Activated CD8-positive, alpha-beta memory T cell treated with anti-CD3 and anti-CD28 coated beads, Interleukin-2, amount 10 ng/mL, durations not matched to agents 7 days and 5 days (primary cell): ENCODE data around the gene S100A3. TPM values are rescaled to one million over a fixed set of nuclear protein-coding genes. Genes with fewer than 3 reads are reported as not detected.

Experiments
- ATAC-seq: fragments of 150-1000 bp; cut with Tn5 transposase; one replicate; pipeline ENCODE4 v1.10.0; 2021; ENCODE audit warnings: moderate library complexity
- CTCF ChIA-PET: fragments of 350-600 bp; sonication (Branson Sonifier 250); formaldehyde crosslinking; loops from one replicate; lab custom pipeline; 2021; ENCODE audit warnings: antibody characterized with exemption; lab: Charles Lee
- DNase-seq: peaks from one replicate; pipeline ENCODE4 v3.0.0-alpha.2; 2020
- H3K27ac Mint-ChIP-seq: one replicate; pipeline ENCODE4 v1.8.0; 2021; ENCODE audit warnings: mild to moderate bottlenecking, mixed read lengths
- H3K27me3 Mint-ChIP-seq: one replicate; pipeline ENCODE4 v1.8.0; 2021; ENCODE audit warnings: mixed read lengths
- H3K36me3 Mint-ChIP-seq: one replicate; pipeline ENCODE4 v1.8.0; 2021; ENCODE audit warnings: mild to moderate bottlenecking, mixed read lengths
- H3K4me1 Mint-ChIP-seq: one replicate; pipeline ENCODE4 v1.8.0; 2021; ENCODE audit warnings: mixed read lengths
- H3K4me3 Mint-ChIP-seq: one replicate; pipeline ENCODE4 v1.8.0; 2021; ENCODE audit warnings: mild to moderate bottlenecking, moderate library complexity, mixed read lengths
- H3K9me3 Mint-ChIP-seq: one replicate; pipeline ENCODE4 v1.8.0; 2022; ENCODE audit warnings: low read depth, mixed read lengths
- total RNA-seq, 2 experiments: library from RNA; stranded (reverse); gene quantifications; one replicate each; pipeline ENCODE4 v1.2.3, GENCODE V29; 2021

S100A3 gene
- total RNA-seq, 2 experiments from 2014 or later: not detected

DNA sequence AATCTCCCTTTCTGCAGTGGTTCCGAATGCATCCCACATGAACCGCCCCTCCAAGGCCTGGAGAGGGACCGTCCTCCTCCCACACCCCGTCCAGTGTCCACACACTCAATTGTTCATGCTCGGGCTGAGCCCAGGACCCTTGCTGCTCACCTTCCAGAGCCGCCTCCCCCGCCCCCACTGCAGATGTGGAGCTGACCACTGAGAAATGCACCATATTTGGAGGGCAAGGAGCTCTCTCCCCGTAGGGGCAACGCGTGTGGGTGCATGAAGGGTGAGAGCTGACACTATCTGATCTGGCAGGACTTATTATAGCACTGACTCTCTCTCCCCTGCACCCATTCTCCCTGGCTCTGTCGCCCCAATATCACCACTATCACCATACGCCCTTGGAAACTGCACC, 4.0 kb upstream of the S100A3 start:
- Mint-ChIP-seq H3K27ac (no peak overlapping the region), H3K4me1 (peaks cover 18% of the 10 kb centered on the region), H3K27me3 (peaks cover 3% of the 10 kb centered on the region), H3K4me3 (no peak overlapping the region), H3K9me3 (no peaks in the 10 kb centered on the region), H3K36me3 (no peaks in the 10 kb centered on the region)
- ATAC-seq (no peak), DNase-seq (no peak)
- CTCF ChIA-PET: interaction anchor here (1.3 to 6.1 kb wide), 6 partner anchors 8 to 42 kb away, joined by 6 to 37 read pairs (median 8); partner anchors contain the start of genes S100A4, S100A5 and S100A6

DNA sequence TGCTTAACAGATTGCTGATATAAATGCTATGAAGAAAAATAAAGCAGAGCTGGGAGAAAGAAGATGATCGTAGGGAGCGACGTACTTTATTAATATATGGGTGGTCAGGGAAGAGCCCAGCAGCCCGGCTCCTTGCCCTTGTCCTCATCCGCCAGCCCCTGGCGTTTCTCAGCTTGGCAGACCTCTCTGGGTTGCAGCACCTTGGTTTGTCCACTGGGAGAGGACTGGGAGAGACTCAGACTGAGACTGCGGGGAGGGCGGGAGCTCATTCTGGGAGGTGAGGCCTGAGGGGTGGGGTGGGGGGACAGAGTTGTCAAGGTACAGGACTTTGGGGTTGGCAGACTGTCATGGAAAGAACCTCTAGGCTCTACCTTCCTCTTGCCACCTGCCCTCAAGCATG, 3.3 kb upstream of the S100A3 start:
- DNase-seq: no peak
- H3K9me3 Mint-ChIP-seq: no peaks in the 10 kb centered on the region
- H3K4me3 Mint-ChIP-seq: no peak overlapping the region
- no peaks in the 10 kb centered on the region for H3K36me3 Mint-ChIP-seq
- peaks cover 3% of the 10 kb centered on the region for H3K27me3 Mint-ChIP-seq
- H3K4me1 Mint-ChIP-seq: peaks cover 24% of the 10 kb centered on the region
- no peak for ATAC-seq
- CTCF ChIA-PET: interaction anchor here (0.8 to 3.4 kb wide), 7 partner anchors 11 to 41 kb away, joined by 3 to 18 read pairs (median 7); partner anchors contain the start of genes S100A5 and S100A6
- H3K27ac Mint-ChIP-seq: no peak overlapping the region

DNA sequence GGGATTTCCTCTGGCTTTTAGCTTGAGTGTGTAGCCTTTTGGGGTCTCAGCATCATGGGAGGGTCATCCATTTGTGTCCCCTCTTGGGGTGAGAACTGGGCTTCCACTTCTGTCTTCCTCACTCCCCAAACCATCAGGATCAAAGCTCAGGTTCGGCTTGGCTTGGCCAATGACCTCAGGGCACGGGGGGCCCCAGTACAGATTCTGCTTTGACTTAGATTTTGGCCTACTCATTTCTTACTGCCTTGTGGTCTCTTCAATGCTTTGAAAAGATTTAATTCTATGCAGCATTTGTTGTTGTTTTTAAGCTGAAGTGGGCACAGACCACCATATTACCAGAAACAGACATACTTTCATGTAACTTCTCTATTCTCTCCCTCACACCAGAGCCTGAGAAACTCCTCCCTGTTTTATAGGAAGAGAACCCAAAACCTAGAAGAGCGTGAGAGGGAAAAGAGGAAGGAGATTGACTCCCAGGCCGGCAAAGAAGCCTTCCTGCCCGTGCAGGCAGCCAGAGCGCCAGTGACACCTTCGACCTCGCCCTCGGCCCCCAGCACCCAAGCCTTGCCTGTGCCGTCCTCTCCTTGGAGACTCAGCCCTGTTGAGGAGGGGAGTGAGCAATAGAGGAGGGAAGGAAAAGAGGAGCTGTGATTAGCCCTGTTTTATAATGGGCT, 1.9 kb upstream of the S100A3 start:
- no peak for ATAC-seq
- no peaks in the 10 kb centered on the region for H3K9me3 Mint-ChIP-seq
- H3K4me1 Mint-ChIP-seq: peaks cover 30% of the 10 kb centered on the region
- CTCF ChIA-PET: interaction anchor here (0.8 to 3.4 kb wide), 7 partner anchors 16 to 40 kb away, joined by 4 to 18 read pairs (median 4); partner anchors contain the start of gene S100A6
- H3K27ac Mint-ChIP-seq: no peak overlapping the region
- H3K36me3 Mint-ChIP-seq: no peaks in the 10 kb centered on the region
- H3K27me3 Mint-ChIP-seq: peaks cover 3% of the 10 kb centered on the region
- DNase-seq: no peak
- H3K4me3 Mint-ChIP-seq: no peak overlapping the region

DNA sequence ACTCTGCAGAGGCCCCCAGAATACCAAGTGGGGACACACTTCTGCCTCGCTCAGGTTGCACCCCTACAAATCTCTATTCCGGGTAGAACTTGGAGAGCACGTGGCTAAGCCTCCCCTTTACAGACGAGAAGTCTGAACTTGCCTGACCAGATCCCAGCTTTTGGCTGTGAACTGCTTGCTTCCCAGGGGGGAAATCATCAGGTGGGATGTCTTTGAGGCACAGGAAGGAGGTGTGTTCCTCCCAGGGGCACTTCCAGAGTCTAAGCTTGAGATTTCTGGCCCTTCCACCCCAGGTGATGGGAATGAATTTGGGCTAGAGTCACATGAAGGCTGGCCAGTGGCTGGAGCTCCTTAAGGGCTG, 1.3 kb upstream of the S100A3 start:
- Mint-ChIP-seq H3K9me3 (no peaks in the 10 kb centered on the region), H3K27ac (no peak overlapping the region), H3K27me3 (peaks cover 3% of the 10 kb centered on the region), H3K4me3 (no peak overlapping the region), H3K36me3 (peaks cover 2% of the 10 kb centered on the region), H3K4me1 (peaks cover 36% of the 10 kb centered on the region)
- DNase-seq (no peak), ATAC-seq (no peak)
- CTCF ChIA-PET: interaction anchor here (0.8 to 3.4 kb wide), 6 partner anchors 16 to 39 kb away, joined by 4 to 18 read pairs (median 4); no protein-coding TSS in a partner anchor

DNA sequence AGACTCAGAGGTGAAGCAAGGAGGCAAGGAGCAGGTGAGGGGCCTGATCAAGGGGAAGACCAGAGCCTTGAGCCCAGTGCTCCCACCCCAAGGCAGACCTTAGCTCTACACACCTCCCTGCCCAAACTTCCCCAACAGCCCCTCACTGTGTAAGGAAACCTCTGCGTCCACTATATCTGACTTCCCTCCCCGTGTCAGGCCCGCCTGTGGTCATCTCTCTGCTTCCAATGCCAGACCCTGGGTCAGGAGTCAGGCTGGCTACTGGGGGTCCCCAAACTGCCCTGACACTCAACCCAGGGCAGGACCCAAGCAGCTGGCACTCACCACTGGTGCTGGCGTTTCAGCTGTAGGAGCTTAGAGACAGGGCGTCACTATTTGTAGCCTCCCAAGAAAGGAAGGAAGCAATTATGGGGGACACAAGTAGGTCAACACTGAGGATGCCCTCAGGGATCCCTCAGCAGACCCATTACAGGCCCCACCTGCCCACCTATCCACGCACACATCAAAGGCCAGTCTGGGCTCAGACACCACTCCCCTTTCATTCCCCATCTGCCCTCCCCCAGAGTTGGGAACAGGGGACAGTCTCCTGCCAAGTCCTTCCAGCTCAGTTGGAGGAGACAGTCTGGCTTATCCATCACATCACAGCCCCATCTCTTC, 811 bp upstream of the S100A3 start:
- CTCF ChIA-PET: interaction anchor here (0.8 to 3.4 kb wide), 6 partner anchors 15 to 39 kb away, joined by 4 to 18 read pairs (median 4); no protein-coding TSS in a partner anchor
- DNase-seq: no peak
- Mint-ChIP-seq H3K27ac (no peak overlapping the region), H3K4me3 (no peak overlapping the region), H3K4me1 (peaks cover 40% of the 10 kb centered on the region), H3K27me3 (peaks cover 3% of the 10 kb centered on the region), H3K9me3 (no peaks in the 10 kb centered on the region), H3K36me3 (peaks cover 7% of the 10 kb centered on the region)
- ATAC-seq: no peak

DNA sequence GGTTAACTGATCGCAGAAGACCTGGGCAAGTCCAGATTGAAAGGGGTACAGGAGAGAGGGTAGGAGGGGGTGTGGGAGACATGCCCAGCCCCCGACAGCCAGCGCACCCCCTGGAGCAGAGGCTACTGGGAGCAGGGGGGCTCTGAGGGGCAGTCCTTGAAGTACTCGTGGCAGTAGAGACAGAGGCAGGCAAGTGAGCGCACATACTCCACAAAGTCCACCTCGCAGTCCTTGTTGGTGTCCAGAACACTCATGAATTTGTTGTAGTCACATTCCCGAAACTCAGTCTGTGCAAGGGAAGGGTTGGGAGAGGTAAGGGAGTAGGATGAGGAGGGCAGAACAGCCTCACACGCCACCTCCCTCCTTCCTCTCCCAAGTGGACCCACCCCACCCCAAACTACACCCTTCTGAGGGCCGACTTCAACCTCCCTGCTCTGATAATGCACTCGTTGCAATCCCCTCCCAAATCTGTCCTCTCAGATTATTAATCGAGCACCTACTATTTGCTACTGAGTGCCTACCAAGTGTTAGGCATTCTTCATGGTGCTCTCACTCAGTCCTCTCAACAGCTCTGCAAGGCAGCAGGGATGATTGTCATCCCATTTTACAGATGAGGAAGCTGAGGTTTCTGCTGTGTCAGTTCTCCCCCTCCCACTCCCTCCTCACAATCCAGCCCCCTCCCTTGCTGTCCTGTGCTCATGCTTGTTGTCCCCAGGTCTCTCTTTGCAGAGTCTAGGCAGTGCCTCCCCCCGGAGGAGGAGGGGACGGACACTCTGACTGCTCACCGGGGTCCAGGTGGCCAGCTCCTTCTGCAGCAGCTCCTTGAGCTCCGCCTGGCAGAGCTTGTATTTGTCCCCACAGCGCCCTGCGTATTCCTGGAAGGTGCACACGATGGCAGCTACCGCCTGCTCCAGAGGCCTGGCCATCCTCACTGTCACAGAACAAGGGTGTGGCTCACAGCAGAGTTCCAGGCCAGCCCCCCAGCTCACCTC, 1.2 kb downstream of the S100A3 start:
- Mint-ChIP-seq H3K27me3 (peaks cover 3% of the 10 kb centered on the region), H3K27ac (no peak overlapping the region), H3K4me3 (no peak overlapping the region), H3K9me3 (no peaks in the 10 kb centered on the region), H3K4me1 (peaks cover 58% of the 10 kb centered on the region), H3K36me3 (peaks cover 27% of the 10 kb centered on the region)
- no peak for ATAC-seq
- DNase-seq: no peak
- CTCF ChIA-PET: interaction anchor here (1.5 to 8.9 kb wide), 5 partner anchors 12 to 37 kb away, joined by 4 to 124 read pairs (median 7); partner anchors contain the start of gene S100A6

DNA sequence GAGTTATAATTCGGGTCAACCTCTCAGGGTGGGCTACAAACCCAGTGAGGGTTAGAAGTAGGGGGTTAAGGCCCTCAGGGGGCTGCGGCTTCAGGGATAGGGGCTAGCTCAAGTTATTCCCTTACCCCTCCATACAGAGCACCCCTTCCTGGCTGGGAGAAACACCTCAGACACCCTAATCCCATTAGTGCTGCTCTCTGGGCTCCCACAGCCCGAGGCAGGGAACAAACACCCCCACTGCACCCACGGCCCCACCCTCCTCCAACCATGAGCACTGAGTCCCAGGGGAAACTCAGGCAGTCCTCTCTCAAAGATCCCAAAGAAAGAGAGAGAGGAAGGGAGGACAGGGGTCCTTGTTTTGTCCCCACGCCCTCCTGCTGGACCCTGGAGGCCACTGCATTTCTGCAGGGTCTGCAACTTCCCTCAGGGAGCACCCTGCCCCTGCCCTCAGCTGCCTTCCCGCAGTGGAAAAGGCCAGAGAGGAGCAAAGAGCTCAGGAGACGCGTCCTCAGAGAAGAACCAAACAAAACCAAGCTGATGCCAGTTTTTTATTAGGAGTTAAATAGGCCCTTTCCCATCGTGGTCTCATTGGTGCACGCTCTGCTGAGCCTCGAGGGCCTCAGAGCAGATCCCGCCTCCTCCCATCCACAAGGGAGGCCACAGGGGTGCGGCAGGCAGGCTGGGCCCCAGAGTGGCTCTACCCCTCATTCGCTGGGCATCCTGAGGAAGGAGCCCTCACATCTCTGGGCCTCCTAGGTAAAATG, 2.1 kb downstream of the S100A3 start:
- no peak for DNase-seq
- Mint-ChIP-seq H3K9me3 (no peaks in the 10 kb centered on the region), H3K4me3 (no peak overlapping the region), H3K36me3 (peaks cover 32% of the 10 kb centered on the region), H3K27me3 (peaks cover 3% of the 10 kb centered on the region), H3K27ac (peak overlapping the region; percentile 97), H3K4me1 (peaks cover 66% of the 10 kb centered on the region)
- no peak for ATAC-seq
- CTCF ChIA-PET: interaction anchor here (0.6 to 8.9 kb wide), 7 partner anchors 10 to 36 kb away, joined by 3 to 124 read pairs (median 7); partner anchors contain the start of gene S100A6

DNA sequence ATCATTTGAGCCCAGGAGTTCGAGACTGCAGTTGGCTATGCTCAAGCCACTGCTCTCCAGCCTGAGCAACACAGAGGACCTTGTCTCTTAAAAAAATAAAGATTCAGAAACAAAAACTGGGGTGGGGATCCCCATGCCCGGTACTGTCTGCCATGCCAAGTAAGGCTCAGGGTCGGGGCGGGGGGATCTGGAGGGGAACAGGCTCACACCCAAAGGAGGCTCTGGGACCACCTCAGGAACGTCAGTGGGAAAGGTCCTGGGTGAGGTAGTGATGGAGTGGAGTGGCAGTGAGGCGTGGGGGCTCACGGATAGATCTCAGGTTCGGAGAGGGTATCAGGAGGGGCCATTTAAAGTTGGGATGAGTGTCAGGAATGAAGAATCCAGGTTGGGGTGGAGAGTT, 2.7 kb downstream of the S100A3 start:
- DNase-seq (no peak), ATAC-seq (no peak)
- Mint-ChIP-seq H3K27me3 (peaks cover 3% of the 10 kb centered on the region), H3K36me3 (peaks cover 35% of the 10 kb centered on the region), H3K9me3 (no peaks in the 10 kb centered on the region), H3K4me1 (peaks cover 73% of the 10 kb centered on the region), H3K27ac (peak overlapping the region; percentile 97), H3K4me3 (no peak overlapping the region)
- CTCF ChIA-PET: interaction anchor here (1.0 to 8.9 kb wide), 9 partner anchors 7 to 35 kb away, joined by 3 to 124 read pairs (median 7); partner anchors contain the start of gene S100A6

DNA sequence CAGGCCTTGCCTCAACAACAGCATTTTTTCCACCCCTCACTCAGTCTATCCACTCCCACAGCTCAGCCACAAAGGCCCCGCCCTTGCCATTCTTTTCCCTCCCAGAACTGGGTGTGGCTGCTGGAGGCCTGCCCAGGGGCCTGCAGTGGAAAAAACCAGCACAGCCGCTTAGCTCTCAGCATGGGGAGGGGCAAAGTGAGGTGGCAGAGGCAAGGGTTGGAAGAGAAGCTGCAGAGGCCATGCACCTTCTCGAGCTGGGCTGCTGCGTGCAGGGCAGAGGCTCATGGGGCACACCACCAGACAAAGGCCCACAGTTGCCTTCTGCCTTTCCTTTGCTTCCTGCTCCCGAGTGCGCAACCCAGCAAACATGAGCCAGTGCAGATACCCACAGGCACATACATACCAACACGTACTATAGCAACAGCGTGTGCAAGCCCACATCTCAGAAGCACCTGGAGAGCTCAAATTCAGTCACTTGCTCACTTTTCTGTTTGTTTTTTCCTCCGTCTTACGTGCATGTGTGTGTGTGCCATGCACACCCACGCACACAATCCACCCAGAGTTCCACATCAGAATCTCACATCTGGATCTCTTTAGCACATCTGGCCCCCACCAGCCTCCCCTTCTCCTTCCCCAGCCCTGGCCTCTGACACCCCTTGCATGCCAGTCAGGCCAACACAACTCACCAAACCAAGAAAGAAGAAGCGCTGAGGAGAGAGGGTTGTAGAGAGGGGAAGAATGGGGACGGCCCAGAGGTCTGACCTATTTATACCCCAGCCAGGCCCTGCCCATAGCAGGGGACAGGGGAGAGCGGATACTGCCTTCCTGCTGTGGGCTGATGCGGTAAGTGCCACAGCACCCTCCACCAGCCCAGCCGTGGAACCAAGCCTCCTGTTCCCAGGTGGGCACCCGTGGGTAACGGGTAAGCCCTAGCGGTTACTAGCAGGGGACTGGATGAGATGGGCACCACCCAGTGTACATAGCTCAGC, 3.7 kb downstream of the S100A3 start, which contains the start of gene S100A4:
Gene S100A4, minus strand, starts transcription at position 740 of the 989 bp plus-strand sequence. CDS start 1,012 bp downstream, outside the sequence.
- Mint-ChIP-seq H3K36me3 (peaks cover 35% of the 10 kb centered on the region), H3K27ac (peak within 1 kb of the TSS; percentile 97), H3K27me3 (peaks cover 3% of the 10 kb centered on the region), H3K9me3 (no peaks in the 10 kb centered on the region), H3K4me1 (peaks cover 78% of the 10 kb centered on the region), H3K4me3 (peak within 1 kb of the TSS; percentile 96)
- DNase-seq (peak; percentile 97), ATAC-seq (peak; percentile 85)
- CTCF ChIA-PET: interaction anchor here (0.7 to 8.9 kb wide), 14 partner anchors 8 to 401 kb away, joined by 3 to 124 read pairs (median 6); partner anchors contain the start of genes CHTOP, DENND4B, NPR1 and S100A6

DNA sequence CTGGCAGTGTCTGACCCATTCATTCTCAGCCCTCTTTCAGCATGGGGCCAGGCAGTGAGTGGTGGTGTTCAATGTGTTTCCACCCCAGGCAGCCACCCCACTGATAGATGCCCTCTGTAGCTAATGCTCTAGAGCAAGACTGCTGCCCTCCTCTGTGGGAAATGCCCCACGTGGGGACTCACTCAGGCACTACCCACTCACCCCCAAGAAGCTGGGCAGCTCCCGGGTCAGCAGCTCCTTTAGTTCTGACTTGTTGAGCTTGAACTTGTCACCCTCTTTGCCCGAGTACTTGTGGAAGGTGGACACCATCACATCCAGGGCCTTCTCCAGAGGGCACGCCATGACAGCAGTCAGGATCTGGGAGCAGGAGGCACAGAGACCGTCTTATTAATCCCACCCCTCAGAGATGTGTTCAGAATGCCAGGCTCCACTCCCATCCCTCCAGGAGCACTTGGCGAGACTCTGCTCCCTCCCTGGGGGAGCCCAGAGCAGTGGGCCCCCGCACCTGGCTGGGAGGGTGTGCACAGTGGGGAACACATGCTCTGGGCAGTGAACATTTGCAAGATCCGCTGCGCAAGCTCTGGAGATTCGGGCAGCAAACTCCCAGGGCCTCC, 4.5 kb downstream of the S100A3 start:
- Mint-ChIP-seq H3K4me3 (peak overlapping the region; percentile 96), H3K27me3 (no peaks in the 10 kb centered on the region), H3K36me3 (peaks cover 35% of the 10 kb centered on the region), H3K9me3 (no peaks in the 10 kb centered on the region), H3K27ac (peak overlapping the region; percentile 97), H3K4me1 (peaks cover 84% of the 10 kb centered on the region)
- DNase-seq (no peak), ATAC-seq (no peak)
- CTCF ChIA-PET: interaction anchor here (0.7 to 8.9 kb wide), 12 partner anchors 9 to 402 kb away, joined by 3 to 124 read pairs (median 7); partner anchors contain the start of genes CHTOP, DENND4B, NPR1 and S100A6
